Fibroblast of skin of right biceps (primary cell): Measurements from ENCODE around the gene SMIM22.

Experiments used
- DNase-seq: peaks from one replicate; pipeline ENCODE4 v3.0.0-alpha.2; 2013

SMIM22 gene

GRCh38 chr16:4795181-4795827, at the start of gene SMIM22:
Gene SMIM22, plus strand, starts transcription at chr16:4795369. Its CDS starts 366 bp downstream, at chr16:4795735.
- DNase-seq: no peak

- no peak for DNase-seq
Measured at GRCh38 chr16:4746215-4746614, 49.0 kb upstream of the SMIM22 start.

- no peak for DNase-seq
Measured at GRCh38 chr16:4746991-4747574, 48.1 kb upstream of the SMIM22 start.

- DNase-seq: no peak
Measured at GRCh38 chr16:4747906-4748681, 47.1 kb upstream of the SMIM22 start.

- no peak for DNase-seq
Measured at GRCh38 chr16:4748682-4749411, 46.3 kb upstream of the SMIM22 start.

GRCh38 chr16:4749700-4750257, 45.4 kb upstream of the SMIM22 start:
- DNase-seq: no peak

GRCh38 chr16:4750896-4751295, 44.3 kb upstream of the SMIM22 start:
- no peak for DNase-seq

- DNase-seq: no peak
Measured at GRCh38 chr16:4752351-4753100, 42.6 kb upstream of the SMIM22 start.

GRCh38 chr16:4753227-4753626, 41.9 kb upstream of the SMIM22 start:
- DNase-seq: no peak

- no peak for DNase-seq
Measured at GRCh38 chr16:4754865-4755264, 40.3 kb upstream of the SMIM22 start.

GRCh38 chr16:4755687-4756086, 39.5 kb upstream of the SMIM22 start:
- no peak for DNase-seq

- DNase-seq: no peak
Measured at GRCh38 chr16:4760221-4760910, 34.8 kb upstream of the SMIM22 start.

GRCh38 chr16:4762205-4762604, 33.0 kb upstream of the SMIM22 start:
- no peak for DNase-seq

- no peak for DNase-seq
Measured at GRCh38 chr16:4763791-4764190, 31.4 kb upstream of the SMIM22 start.

GRCh38 chr16:4765511-4766474, 29.4 kb upstream of the SMIM22 start:
- DNase-seq: no peak

- peak; percentile 95 for DNase-seq
Measured at GRCh38 chr16:4766875-4767628, 28.1 kb upstream of the SMIM22 start, which contains the start of gene ZNF500. Gene ZNF500, minus strand, starts transcription at chr16:4767162. Its CDS starts 1,184 bp downstream, at chr16:4765978.

- DNase-seq: no peak
Measured at GRCh38 chr16:4767872-4768548, 27.2 kb upstream of the SMIM22 start.

- peak; percentile 96 for DNase-seq
Measured at GRCh38 chr16:4768549-4769305, 26.4 kb upstream of the SMIM22 start.
